Measurements from ENCODE around the gene LRMDA. TPM values are rescaled to one million over a fixed set of nuclear protein-coding genes. Genes with fewer than 3 reads are reported as not detected.

LRMDA gene
- total RNA-seq, 5 donors from 2014 or later (not counting 1 experiment from before 2014, with no cell fraction given), result 0.30 to 1.2 TPM; not detected in 3

DNA sequence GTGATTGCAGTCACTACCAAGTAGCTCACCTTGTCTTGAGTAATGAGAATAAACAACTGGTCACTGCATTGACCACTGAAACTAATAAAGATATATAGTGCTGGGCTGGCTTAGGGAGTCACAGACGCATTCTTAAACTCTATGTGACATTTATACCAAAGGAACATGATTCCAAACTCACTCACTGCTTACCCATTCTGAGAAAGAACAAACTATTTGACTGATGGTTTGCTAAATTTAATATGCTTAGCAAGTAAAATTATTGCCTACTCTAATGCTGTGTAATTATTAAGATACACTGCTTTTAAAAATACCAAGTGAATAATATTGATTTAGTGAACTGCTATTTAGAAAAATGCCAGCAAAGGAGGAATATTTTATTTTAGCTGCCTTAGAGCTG lies 191.1 kb downstream of the LRMDA start:
- ChIA-PET CTCF (no interaction called here), POLR2A (no interaction called here)
- Histone ChIP-seq H3K27me3 (replicated peaks in 1 of 2; ENCODE audit: control insufficient read depth in 2 of 2, extremely low read depth in 1 of 2, insufficient read depth in 2 of 2, low read length in 1 of 2) (peaks cover 0 to 4% of the 10 kb centered on the region in 2 experiments), H3K4me1 (ENCODE audit: control insufficient read depth in 1 of 2, extremely low read depth in 1 of 2, insufficient read depth in 2 of 2, low read length in 2 of 2) (no peaks in the 10 kb centered on the region), H3K9me3 (no peaks in the 10 kb centered on the region), H3K27ac (ENCODE audit: low read length) (no peak overlapping the region), H3K4me3 (ENCODE audit: control insufficient read depth in 1 of 2, extremely low read depth in 1 of 2, low read length in 1 of 2) (no peak overlapping the region), H3K36me3 (ENCODE audit: control insufficient read depth in 2 of 2, extremely low read depth in 1 of 2, insufficient read depth in 1 of 2, low read length in 1 of 2) (no peaks in the 10 kb centered on the region)
- Mint-ChIP-seq H3K27ac (no peak overlapping the region), H3K4me1 (no peaks in the 10 kb centered on the region), H3K9me3 (no peaks in the 10 kb centered on the region), H3K36me3 (no peaks in the 10 kb centered on the region), H3K4me3 (no peak overlapping the region), H3K27me3 (peaks cover 4 to 8% of the 10 kb centered on the region in 2 donors)
- WGBS (ENCODE audit: insufficient coverage), result no CpG with 5 or more reads among the region's 1 CpG
- ATAC-seq (replicated peaks in 1 of 4) (no peak), DNase-seq (no peak)

DNA sequence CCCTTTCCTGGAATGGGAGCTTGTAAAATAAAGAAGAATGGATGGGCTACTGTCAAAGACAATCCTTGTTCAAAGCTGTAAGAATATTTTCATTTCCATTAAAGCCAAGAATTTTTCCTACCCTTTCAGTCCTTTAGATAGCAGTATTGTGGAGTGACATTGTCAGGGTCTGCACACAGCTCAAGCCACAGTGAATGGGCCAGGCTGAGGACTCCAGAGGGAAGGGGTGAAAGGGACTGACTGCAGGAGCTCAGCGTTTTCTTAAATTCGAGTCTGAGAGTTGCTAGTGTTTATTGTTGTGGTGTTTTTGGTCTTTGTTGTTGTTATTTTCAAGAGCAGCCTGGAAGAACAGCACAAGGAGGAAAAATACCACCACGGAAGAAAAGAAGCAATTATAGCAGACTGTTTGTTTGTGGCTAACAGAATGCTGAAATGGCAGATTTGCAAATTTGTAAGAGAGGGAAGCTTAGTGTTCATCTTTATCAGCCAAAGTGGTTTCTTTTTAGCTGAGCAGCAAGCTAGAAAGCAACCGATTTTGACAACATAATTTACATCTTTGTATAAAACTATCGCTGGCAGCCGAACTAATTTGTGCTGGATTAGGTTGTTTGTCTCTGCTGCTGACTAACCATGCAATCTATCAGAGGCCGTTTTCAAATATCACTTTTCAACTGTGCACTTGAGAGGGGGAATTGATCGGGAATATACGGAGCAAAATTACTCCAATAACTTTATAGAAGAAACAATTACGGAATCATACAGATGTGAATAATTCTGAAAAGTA lies 192.1 kb downstream of the LRMDA start:
- H3K9me3 ChIP-seq, result no peaks in the 10 kb centered on the region
- H3K9me3 Mint-ChIP-seq, result no peaks in the 10 kb centered on the region
- H3K4me1 Mint-ChIP-seq, result no peaks in the 10 kb centered on the region
- H3K27me3 ChIP-seq (replicated peaks in 1 of 2; ENCODE audit: control insufficient read depth in 2 of 2, extremely low read depth in 1 of 2, insufficient read depth in 2 of 2, low read length in 1 of 2), result peaks cover 0 to 4% of the 10 kb centered on the region in 2 experiments
- ChIA-PET POLR2A (no interaction called here), CTCF (no interaction called here)
- no peak overlapping the region for H3K27ac Mint-ChIP-seq
- H3K4me3 Mint-ChIP-seq, result no peak overlapping the region
- H3K27me3 Mint-ChIP-seq, result peaks cover 4 to 8% of the 10 kb centered on the region in 2 donors
- ATAC-seq (replicated peaks in 1 of 4), result no peak
- no peaks in the 10 kb centered on the region for H3K4me1 ChIP-seq (ENCODE audit: control insufficient read depth in 1 of 2, extremely low read depth in 1 of 2, insufficient read depth in 2 of 2, low read length in 2 of 2)
- no peak overlapping the region for H3K27ac ChIP-seq (ENCODE audit: low read length)
- H3K36me3 Mint-ChIP-seq, result no peaks in the 10 kb centered on the region
- 80% methylated on average over 1 of the region's 10 CpGs for WGBS (ENCODE audit: insufficient coverage)
- no peaks in the 10 kb centered on the region for H3K36me3 ChIP-seq (ENCODE audit: control insufficient read depth in 2 of 2, extremely low read depth in 1 of 2, insufficient read depth in 1 of 2, low read length in 1 of 2)
- no peak for DNase-seq
- no peak overlapping the region for H3K4me3 ChIP-seq (ENCODE audit: control insufficient read depth in 1 of 2, extremely low read depth in 1 of 2, low read length in 1 of 2)

DNA sequence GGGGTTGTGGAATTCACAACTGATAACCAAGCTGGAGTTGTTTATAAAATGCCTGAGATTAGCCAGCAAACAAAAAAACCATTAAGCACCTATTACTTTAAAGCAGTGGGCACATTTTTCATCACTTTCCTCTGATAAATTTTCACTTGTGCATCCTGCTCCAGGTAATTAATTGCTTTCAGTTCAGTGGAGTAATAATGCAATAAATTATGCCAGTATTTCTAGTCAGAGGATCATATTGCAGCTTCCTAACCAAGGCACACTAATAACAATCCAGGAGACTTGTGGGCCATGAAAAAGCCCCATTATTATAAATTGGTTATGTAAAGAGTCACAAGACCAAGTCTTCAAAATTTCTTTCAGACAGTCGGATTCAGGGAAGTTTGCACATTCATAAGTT lies 193.2 kb downstream of the LRMDA start:
- Mint-ChIP-seq H3K4me1 (no peaks in the 10 kb centered on the region), H3K4me3 (no peak overlapping the region), H3K36me3 (no peaks in the 10 kb centered on the region), H3K27me3 (peaks cover 2 to 8% of the 10 kb centered on the region in 2 donors), H3K27ac (no peak overlapping the region), H3K9me3 (no peaks in the 10 kb centered on the region)
- no peak for ATAC-seq (replicated peaks in 1 of 4)
- H3K27ac ChIP-seq (ENCODE audit: low read length), result no peak overlapping the region
- H3K27me3 ChIP-seq (replicated peaks in 1 of 2; ENCODE audit: control insufficient read depth in 2 of 2, extremely low read depth in 1 of 2, insufficient read depth in 2 of 2, low read length in 1 of 2), result peaks cover 0 to 4% of the 10 kb centered on the region in 2 experiments
- no CpG with 5 or more reads among the region's 1 CpG for WGBS (ENCODE audit: insufficient coverage)
- no peaks in the 10 kb centered on the region for H3K36me3 ChIP-seq (ENCODE audit: control insufficient read depth in 2 of 2, extremely low read depth in 1 of 2, insufficient read depth in 1 of 2, low read length in 1 of 2)
- no peaks in the 10 kb centered on the region for H3K4me1 ChIP-seq (ENCODE audit: control insufficient read depth in 1 of 2, extremely low read depth in 1 of 2, insufficient read depth in 2 of 2, low read length in 2 of 2)
- no peak for DNase-seq
- POLR2A ChIA-PET, result no interaction called here
- H3K9me3 ChIP-seq, result no peaks in the 10 kb centered on the region
- H3K4me3 ChIP-seq (ENCODE audit: control insufficient read depth in 1 of 2, extremely low read depth in 1 of 2, low read length in 1 of 2), result no peak overlapping the region
- CTCF ChIA-PET, result no interaction called here

DNA sequence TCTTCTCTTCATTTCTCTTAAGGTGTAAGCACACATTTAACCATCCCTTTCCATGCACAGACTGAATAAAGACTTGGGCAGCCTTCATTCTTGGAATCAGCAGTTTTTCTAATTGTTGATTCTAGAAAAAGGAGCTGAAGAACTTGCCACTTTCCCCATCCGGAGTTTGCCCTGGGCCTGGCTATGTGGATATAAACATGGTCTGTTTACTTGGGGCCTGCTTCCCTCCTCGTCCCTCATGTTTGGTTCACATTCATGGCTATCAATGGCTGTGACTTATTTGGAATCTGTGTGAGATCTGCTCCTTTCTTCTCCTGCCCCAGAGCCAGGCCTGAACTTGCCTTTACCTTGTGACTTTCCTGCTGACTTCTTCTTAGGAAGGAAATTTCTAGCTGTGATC lies 199.3 kb downstream of the LRMDA start:
- no peak overlapping the region for H3K27ac ChIP-seq (ENCODE audit: low read length)
- H3K9me3 Mint-ChIP-seq, result no peaks in the 10 kb centered on the region
- peaks cover 0 to 3% of the 10 kb centered on the region in 2 experiments for H3K27me3 ChIP-seq (replicated peaks in 1 of 2; ENCODE audit: control insufficient read depth in 2 of 2, extremely low read depth in 1 of 2, insufficient read depth in 2 of 2, low read length in 1 of 2)
- H3K36me3 Mint-ChIP-seq, result no peaks in the 10 kb centered on the region
- CTCF ChIA-PET, result no interaction called here
- DNase-seq (no peak), ATAC-seq (replicated peaks in 1 of 4) (no peak)
- peaks cover 8 to 10% of the 10 kb centered on the region in 2 donors for H3K27me3 Mint-ChIP-seq
- no peak overlapping the region for H3K4me3 ChIP-seq (ENCODE audit: control insufficient read depth in 1 of 2, extremely low read depth in 1 of 2, low read length in 1 of 2)
- no peaks in the 10 kb centered on the region for H3K4me1 Mint-ChIP-seq
- H3K27ac Mint-ChIP-seq, result no peak overlapping the region
- H3K36me3 ChIP-seq (ENCODE audit: control insufficient read depth in 2 of 2, extremely low read depth in 1 of 2, insufficient read depth in 1 of 2, low read length in 1 of 2), result no peaks in the 10 kb centered on the region
- H3K4me1 ChIP-seq (ENCODE audit: control insufficient read depth in 1 of 2, extremely low read depth in 1 of 2, insufficient read depth in 2 of 2, low read length in 2 of 2), result no peaks in the 10 kb centered on the region
- POLR2A ChIA-PET, result no interaction called here
- no peaks in the 10 kb centered on the region for H3K9me3 ChIP-seq
- no peak overlapping the region for H3K4me3 Mint-ChIP-seq
- WGBS (ENCODE audit: insufficient coverage), result 67% methylated on average over 1 of the region's 2 CpGs

- Mint-ChIP-seq H3K27ac (no peak overlapping the region), H3K4me1 (no peaks in the 10 kb centered on the region), H3K27me3 (peaks cover 12 to 17% of the 10 kb centered on the region in 2 donors), H3K9me3 (no peaks in the 10 kb centered on the region), H3K36me3 (no peaks in the 10 kb centered on the region), H3K4me3 (no peak overlapping the region)
- H3K27ac ChIP-seq (ENCODE audit: low read length), result no peak overlapping the region
- no peak for ATAC-seq (replicated peaks in 1 of 4)
- no peak overlapping the region for H3K4me3 ChIP-seq (ENCODE audit: control insufficient read depth in 1 of 2, extremely low read depth in 1 of 2, low read length in 1 of 2)
- no peaks in the 10 kb centered on the region for H3K4me1 ChIP-seq (ENCODE audit: control insufficient read depth in 1 of 2, extremely low read depth in 1 of 2, insufficient read depth in 2 of 2, low read length in 2 of 2)
- POLR2A ChIA-PET, result no interaction called here
- no peaks in the 10 kb centered on the region for H3K27me3 ChIP-seq (replicated peaks in 1 of 2; ENCODE audit: control insufficient read depth in 2 of 2, extremely low read depth in 1 of 2, insufficient read depth in 2 of 2, low read length in 1 of 2)
- CTCF ChIA-PET, result no interaction called here
- no peak for DNase-seq
- no peaks in the 10 kb centered on the region for H3K9me3 ChIP-seq
- no peaks in the 10 kb centered on the region for H3K36me3 ChIP-seq (ENCODE audit: control insufficient read depth in 2 of 2, extremely low read depth in 1 of 2, insufficient read depth in 1 of 2, low read length in 1 of 2)
- 73% methylated on average over 3 of the region's 8 CpGs for WGBS (ENCODE audit: insufficient coverage)
Observed at GRCh38 chr10:75632805-75633462, 201.5 kb downstream of the LRMDA start.

GRCh38 chr10:75633568-75633967 lies 202.1 kb downstream of the LRMDA start:
- POLR2A ChIA-PET, result no interaction called here
- no CpG with 5 or more reads among the region's 2 CpGs for WGBS (ENCODE audit: insufficient coverage)
- H3K27me3 Mint-ChIP-seq, result peaks cover 12 to 21% of the 10 kb centered on the region in 2 donors

More at GRCh38 chr10:75633568-75633967, 202.1 kb downstream of the LRMDA start:
- H3K4me3 ChIP-seq (ENCODE audit: control insufficient read depth in 1 of 2, extremely low read depth in 1 of 2, low read length in 1 of 2), result no peak overlapping the region
- H3K9me3 ChIP-seq, result no peaks in the 10 kb centered on the region
- H3K4me1 Mint-ChIP-seq, result no peaks in the 10 kb centered on the region
- no peaks in the 10 kb centered on the region for H3K36me3 Mint-ChIP-seq
- no peaks in the 10 kb centered on the region for H3K9me3 Mint-ChIP-seq
- DNase-seq (no peak), ATAC-seq (replicated peaks in 1 of 4) (no peak)
- H3K36me3 ChIP-seq (ENCODE audit: control insufficient read depth in 2 of 2, extremely low read depth in 1 of 2, insufficient read depth in 1 of 2, low read length in 1 of 2), result no peaks in the 10 kb centered on the region
- H3K4me3 Mint-ChIP-seq, result no peak overlapping the region
- CTCF ChIA-PET, result no interaction called here
- no peak overlapping the region for H3K27ac Mint-ChIP-seq
- no peaks in the 10 kb centered on the region for H3K4me1 ChIP-seq (ENCODE audit: control insufficient read depth in 1 of 2, extremely low read depth in 1 of 2, insufficient read depth in 2 of 2, low read length in 2 of 2)
- no peaks in the 10 kb centered on the region for H3K27me3 ChIP-seq (replicated peaks in 1 of 2; ENCODE audit: control insufficient read depth in 2 of 2, extremely low read depth in 1 of 2, insufficient read depth in 2 of 2, low read length in 1 of 2)
- H3K27ac ChIP-seq (ENCODE audit: low read length), result no peak overlapping the region

Data from T-cell (primary cell).